Measurements from ENCODE around the gene CNTRL. TPM values are rescaled to one million over a fixed set of nuclear protein-coding genes. Genes with fewer than 3 reads are reported as not detected.

Gene CNTRL
- total and polyA plus RNA-seq, 2 donors (not counting 1 experiment from before 2014, with no cell fraction given): 3.8 to 6.8 TPM

DNA sequence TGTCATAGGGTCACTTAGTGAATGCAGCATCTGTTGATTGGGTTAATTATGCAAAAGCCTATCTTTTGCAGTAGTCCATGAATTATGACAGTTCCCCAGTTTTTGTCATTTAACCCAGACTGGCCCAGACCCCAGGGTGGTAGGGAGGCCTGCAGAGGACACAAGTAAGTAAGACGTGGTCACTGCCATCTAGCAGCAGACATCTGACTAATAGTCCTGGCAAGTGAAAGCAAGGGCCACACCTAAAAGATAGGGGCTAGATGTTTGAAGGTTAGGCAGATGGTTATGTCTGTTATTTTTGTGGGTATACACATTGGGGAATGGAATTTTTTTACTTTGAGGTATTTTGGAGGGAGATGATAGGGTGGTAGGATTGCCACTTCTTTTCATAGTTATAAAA is 78.9 kb downstream of the CNTRL start:
- H3K9me3 ChIP-seq (ENCODE audit: control insufficient read depth, insufficient read depth, low read depth, low read length): no peaks in the 10 kb centered on the region
- no peaks in the 10 kb centered on the region for H3K4me1 ChIP-seq (ENCODE audit: control insufficient read depth, extremely low read depth, insufficient read depth, low read length)
- no peak overlapping the region for H3K9ac ChIP-seq (ENCODE audit: insufficient read depth, low read length)
- no peaks in the 10 kb centered on the region for H4K20me1 ChIP-seq (ENCODE audit: control insufficient read depth, extremely low read depth, insufficient read depth, low read length)
- no peak for TF ChIP-seq EZH2 (IDR thresholded peaks at IDR 0.05; ENCODE audit: low read length, missing control alignments)
- TF ChIP-seq, protein P1, sequence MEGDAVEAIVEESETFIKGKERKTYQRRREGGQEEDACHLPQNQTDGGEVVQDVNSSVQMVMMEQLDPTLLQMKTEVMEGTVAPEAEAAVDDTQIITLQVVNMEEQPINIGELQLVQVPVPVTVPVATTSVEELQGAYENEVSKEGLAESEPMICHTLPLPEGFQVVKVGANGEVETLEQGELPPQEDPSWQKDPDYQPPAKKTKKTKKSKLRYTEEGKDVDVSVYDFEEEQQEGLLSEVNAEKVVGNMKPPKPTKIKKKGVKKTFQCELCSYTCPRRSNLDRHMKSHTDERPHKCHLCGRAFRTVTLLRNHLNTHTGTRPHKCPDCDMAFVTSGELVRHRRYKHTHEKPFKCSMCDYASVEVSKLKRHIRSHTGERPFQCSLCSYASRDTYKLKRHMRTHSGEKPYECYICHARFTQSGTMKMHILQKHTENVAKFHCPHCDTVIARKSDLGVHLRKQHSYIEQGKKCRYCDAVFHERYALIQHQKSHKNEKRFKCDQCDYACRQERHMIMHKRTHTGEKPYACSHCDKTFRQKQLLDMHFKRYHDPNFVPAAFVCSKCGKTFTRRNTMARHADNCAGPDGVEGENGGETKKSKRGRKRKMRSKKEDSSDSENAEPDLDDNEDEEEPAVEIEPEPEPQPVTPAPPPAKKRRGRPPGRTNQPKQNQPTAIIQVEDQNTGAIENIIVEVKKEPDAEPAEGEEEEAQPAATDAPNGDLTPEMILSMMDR (conservative IDR thresholded peaks at IDR 0.05 in 1 of 2, IDR thresholded peaks at IDR 0.05 in 1 of 2; ENCODE audit: low read depth in 1 of 2, low read length in 2 of 2): no peak
- peak in 1 of 2 donors; percentile 13 for DNase-seq (ENCODE audit: low read depth in 2 of 2)
- peaks cover 2% of the 10 kb centered on the region for H3K36me3 ChIP-seq (ENCODE audit: control insufficient read depth, insufficient read depth, low read length)
- H2AFZ ChIP-seq (ENCODE audit: low read length): no peak overlapping the region
- H3K27me3 ChIP-seq (ENCODE audit: control insufficient read depth, insufficient read depth, low read length): no peaks in the 10 kb centered on the region
- H3K4me2 ChIP-seq (ENCODE audit: extremely low read depth, insufficient read depth, low read length): no peak overlapping the region
- H3K4me3 ChIP-seq (replicated peaks in 1 of 4; ENCODE audit: control extremely low read depth in 1 of 4, insufficient read depth in 1 of 4, low read depth in 3 of 4, low read length in 4 of 4): no peak overlapping the region
- H3K27ac ChIP-seq (ENCODE audit: insufficient read depth, low read length): no peak overlapping the region
- no peaks in the 10 kb centered on the region for H3K79me2 ChIP-seq (ENCODE audit: control insufficient read depth, insufficient read depth, low read length)

DNA sequence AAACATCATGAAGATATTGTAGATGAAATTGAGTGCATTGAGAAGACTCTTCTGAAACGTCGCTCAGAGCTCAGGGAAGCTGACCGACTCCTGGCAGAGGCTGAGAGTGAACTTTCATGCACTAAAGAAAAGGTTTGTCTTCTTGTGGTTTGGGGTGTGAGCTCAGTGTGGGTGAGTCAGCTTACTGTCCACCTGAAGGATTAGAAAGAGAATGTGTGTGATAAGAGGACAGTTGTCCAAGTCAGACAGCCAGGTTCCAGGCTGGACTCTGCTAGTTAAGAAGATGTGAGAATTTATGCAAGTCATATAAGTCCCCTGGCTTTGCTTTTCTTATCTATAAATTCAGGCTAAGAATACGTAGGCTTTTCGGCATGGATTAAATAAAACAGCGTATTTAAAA is 80.0 kb downstream of the CNTRL start:
- DNase-seq (ENCODE audit: low read depth in 2 of 2): peak in 1 of 2 donors; percentile 70
- Histone ChIP-seq H3K4me3 (replicated peaks in 1 of 4; ENCODE audit: control extremely low read depth in 1 of 4, insufficient read depth in 1 of 4, low read depth in 3 of 4, low read length in 4 of 4) (no peak overlapping the region), H4K20me1 (ENCODE audit: control insufficient read depth, extremely low read depth, insufficient read depth, low read length) (no peaks in the 10 kb centered on the region), H3K27me3 (ENCODE audit: control insufficient read depth, insufficient read depth, low read length) (no peaks in the 10 kb centered on the region), H3K4me1 (ENCODE audit: control insufficient read depth, extremely low read depth, insufficient read depth, low read length) (no peaks in the 10 kb centered on the region), H3K9me3 (ENCODE audit: control insufficient read depth, insufficient read depth, low read depth, low read length) (no peaks in the 10 kb centered on the region), H3K9ac (ENCODE audit: insufficient read depth, low read length) (no peak overlapping the region), H3K79me2 (ENCODE audit: control insufficient read depth, insufficient read depth, low read length) (no peaks in the 10 kb centered on the region), H2AFZ (ENCODE audit: low read length) (no peak overlapping the region), H3K36me3 (ENCODE audit: control insufficient read depth, insufficient read depth, low read length) (peaks cover 2% of the 10 kb centered on the region), H3K27ac (ENCODE audit: insufficient read depth, low read length) (no peak overlapping the region), H3K4me2 (ENCODE audit: extremely low read depth, insufficient read depth, low read length) (no peak overlapping the region)
- TF ChIP-seq, protein P1 (conservative IDR thresholded peaks at IDR 0.05 in 1 of 2, IDR thresholded peaks at IDR 0.05 in 1 of 2; ENCODE audit: low read depth in 1 of 2, low read length in 2 of 2): no peak

DNA sequence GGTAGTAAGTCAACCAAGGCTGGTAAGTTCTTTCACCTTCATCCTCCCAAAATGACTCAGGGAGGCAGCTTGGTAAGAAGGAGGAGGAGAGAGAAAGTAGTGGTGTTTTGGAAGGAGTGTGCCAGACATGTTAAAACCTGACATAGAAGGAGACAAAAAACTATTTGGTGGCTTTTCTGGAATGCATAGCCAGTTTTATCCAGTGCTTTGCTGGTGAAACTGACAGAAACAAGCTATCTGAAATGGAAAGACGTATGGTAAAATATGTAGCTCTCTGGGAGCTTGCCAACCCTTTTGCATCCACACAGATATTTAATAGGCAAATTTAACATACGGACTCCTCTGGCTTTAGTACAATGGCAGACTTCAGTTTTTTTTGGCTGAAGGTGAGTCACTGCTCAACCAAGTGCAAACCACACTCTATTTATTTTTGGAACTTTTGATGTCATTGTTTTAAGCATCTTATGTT is 81.5 kb downstream of the CNTRL start:
- Histone ChIP-seq H3K4me2 (ENCODE audit: extremely low read depth, insufficient read depth, low read length) (peak overlapping the region; percentile 27), H3K4me3 (replicated peaks in 1 of 4; ENCODE audit: control extremely low read depth in 1 of 4, insufficient read depth in 1 of 4, low read depth in 3 of 4, low read length in 4 of 4) (no peak overlapping the region), H2AFZ (ENCODE audit: low read length) (no peak overlapping the region), H4K20me1 (ENCODE audit: control insufficient read depth, extremely low read depth, insufficient read depth, low read length) (no peaks in the 10 kb centered on the region), H3K9me3 (ENCODE audit: control insufficient read depth, insufficient read depth, low read depth, low read length) (no peaks in the 10 kb centered on the region), H3K27me3 (ENCODE audit: control insufficient read depth, insufficient read depth, low read length) (no peaks in the 10 kb centered on the region), H3K36me3 (ENCODE audit: control insufficient read depth, insufficient read depth, low read length) (peaks cover 2% of the 10 kb centered on the region), H3K9ac (ENCODE audit: insufficient read depth, low read length) (no peak overlapping the region), H3K4me1 (ENCODE audit: control insufficient read depth, extremely low read depth, insufficient read depth, low read length) (no peaks in the 10 kb centered on the region), H3K79me2 (ENCODE audit: control insufficient read depth, insufficient read depth, low read length) (no peaks in the 10 kb centered on the region), H3K27ac (ENCODE audit: insufficient read depth, low read length) (no peak overlapping the region)
- DNase-seq (ENCODE audit: low read depth in 2 of 2): peak; percentile 85 to 90
- no peak for TF ChIP-seq EZH2 (IDR thresholded peaks at IDR 0.05; ENCODE audit: low read length, missing control alignments)
- TF ChIP-seq, protein P1 (conservative IDR thresholded peaks at IDR 0.05 in 1 of 2, IDR thresholded peaks at IDR 0.05 in 1 of 2; ENCODE audit: low read depth in 1 of 2, low read length in 2 of 2): no peak
